ENCODE results near the gene FBLL1. TPM values are rescaled to one million over a fixed set of nuclear protein-coding genes. Genes with fewer than 3 reads are reported as not detected.
"Not testable (repeated sequence)": the region's sequence is repeated elsewhere in the genome, so short reads cannot be mapped to it uniquely, and the experiment has no call there.

FBLL1 gene
- total RNA-seq, 4 donors from 2014 or later, result 0.46 to 0.84 TPM; not detected in 2

DNA sequence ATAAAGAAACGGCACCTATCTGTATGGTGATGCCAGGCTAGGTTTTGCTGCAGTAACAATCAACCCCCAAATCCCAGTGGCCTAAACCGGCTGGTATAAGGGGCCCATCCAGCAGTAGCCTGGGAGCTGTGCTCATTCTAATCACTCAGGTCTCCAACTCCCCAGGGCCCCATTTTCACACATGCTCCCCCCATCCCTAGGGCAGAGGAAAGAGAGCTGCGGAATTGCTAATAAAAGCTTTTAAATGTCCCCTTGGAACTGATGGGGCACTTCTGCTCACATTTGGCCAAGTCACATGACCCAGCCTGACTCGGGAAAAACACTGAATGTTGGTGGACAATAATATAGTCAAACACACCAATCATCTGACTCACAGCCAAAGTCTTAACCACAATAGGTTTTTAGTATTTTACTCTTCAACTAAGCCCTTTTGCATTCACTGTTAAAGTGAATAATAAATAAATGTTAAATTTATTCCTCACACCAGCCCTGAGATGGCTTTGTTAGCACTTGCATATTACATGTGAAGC is 1.6 kb downstream of the FBLL1 start:
- TF ChIP-seq, protein P1, sequence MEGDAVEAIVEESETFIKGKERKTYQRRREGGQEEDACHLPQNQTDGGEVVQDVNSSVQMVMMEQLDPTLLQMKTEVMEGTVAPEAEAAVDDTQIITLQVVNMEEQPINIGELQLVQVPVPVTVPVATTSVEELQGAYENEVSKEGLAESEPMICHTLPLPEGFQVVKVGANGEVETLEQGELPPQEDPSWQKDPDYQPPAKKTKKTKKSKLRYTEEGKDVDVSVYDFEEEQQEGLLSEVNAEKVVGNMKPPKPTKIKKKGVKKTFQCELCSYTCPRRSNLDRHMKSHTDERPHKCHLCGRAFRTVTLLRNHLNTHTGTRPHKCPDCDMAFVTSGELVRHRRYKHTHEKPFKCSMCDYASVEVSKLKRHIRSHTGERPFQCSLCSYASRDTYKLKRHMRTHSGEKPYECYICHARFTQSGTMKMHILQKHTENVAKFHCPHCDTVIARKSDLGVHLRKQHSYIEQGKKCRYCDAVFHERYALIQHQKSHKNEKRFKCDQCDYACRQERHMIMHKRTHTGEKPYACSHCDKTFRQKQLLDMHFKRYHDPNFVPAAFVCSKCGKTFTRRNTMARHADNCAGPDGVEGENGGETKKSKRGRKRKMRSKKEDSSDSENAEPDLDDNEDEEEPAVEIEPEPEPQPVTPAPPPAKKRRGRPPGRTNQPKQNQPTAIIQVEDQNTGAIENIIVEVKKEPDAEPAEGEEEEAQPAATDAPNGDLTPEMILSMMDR (IDR thresholded peaks at IDR 0.05), result no peak
- DNase-seq (ENCODE audit: low spot score) (no peak), ATAC-seq (ENCODE audit: low FRiP score) (no peak)

DNA sequence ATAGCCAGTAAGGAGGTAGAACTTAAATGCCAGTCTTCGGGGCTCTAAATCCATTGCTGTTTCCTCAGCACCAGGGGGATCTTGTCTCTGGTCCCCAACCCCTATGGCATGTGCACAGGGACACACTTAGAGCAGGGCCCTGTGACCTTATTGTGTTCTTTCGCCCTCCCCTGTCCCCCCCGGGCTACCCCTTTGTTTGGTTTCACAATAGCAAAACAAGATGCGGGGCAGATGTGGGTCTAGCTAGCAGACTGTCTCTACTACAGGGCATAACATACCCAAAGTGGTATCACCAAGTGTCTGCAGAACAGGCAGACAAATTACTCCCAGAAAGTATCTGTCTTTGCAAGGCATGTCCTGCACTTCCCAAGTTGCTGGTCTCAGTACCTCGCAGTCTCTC is 2.1 kb downstream of the FBLL1 start:
- ATAC-seq (ENCODE audit: low FRiP score), result no peak
- DNase-seq (ENCODE audit: low spot score), result no peak
- TF ChIP-seq, protein P1 (IDR thresholded peaks at IDR 0.05), result no peak

DNA sequence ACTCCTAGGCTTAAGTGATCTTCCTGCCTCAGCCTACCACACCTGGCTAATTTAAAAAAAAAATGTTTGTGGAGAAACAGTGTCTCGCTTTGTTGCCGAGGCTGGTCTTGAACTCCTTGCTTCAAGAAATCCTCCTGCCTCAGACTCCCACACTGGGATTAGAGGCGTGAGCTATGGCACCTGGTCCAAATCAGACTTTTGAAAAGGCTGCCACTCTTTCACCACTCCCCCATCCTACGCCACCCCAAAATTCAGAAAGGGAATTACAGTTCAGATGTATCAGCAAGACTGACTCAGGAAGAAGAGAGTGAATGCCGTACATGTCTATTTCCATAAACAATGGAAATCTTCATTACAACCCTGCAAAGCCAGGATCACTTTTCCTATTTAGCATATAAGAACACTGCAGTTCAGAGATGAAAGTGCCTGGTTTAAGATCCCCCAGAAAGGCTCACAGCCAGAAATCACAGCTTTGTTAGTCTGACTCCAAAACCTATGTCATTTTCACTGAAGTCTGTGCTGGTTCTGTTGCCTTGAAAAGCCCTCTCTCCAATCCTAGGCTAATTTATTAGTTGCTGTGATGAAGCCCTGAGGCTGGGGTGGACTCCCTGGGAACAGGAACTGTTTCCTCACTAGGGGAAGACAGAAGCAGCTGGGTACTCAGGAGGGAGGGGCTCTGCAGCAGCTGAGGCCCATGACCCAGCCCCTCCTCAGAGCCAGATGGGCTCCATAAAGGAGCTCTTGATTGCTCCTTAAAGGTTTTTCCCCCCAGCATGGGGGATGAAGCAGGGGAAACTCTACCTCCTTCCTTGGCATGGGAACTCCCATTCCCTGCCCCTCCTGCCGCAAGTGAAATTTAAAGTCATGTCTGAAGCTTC is 3.1 kb downstream of the FBLL1 start:
- no peak for DNase-seq (ENCODE audit: low spot score)
- no peak for ATAC-seq (ENCODE audit: low FRiP score)
- TF ChIP-seq, protein P1 (IDR thresholded peaks at IDR 0.05), result no peak

DNA sequence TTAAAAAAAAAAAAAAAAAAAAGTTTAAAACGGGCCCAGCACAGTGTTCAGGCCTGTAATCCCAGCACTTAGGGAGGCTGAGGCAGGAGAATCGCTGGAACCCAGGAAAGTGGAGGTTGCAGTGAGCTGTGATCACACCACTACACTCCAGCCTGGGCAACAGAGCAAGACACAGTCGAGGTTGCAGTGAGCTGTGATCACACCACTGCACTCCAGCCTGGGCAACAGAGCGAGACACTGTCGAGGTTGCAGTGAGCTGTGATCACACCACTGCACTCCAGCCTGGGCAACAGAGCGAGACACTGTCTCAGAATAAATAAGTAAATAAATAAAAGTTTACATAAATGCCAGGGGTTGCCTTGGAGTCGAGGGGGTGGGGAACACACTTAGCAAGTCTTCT is 5.2 kb downstream of the FBLL1 start:
- not testable (repeated sequence) for ATAC-seq (ENCODE audit: low FRiP score); DNase-seq (ENCODE audit: low spot score)

DNA sequence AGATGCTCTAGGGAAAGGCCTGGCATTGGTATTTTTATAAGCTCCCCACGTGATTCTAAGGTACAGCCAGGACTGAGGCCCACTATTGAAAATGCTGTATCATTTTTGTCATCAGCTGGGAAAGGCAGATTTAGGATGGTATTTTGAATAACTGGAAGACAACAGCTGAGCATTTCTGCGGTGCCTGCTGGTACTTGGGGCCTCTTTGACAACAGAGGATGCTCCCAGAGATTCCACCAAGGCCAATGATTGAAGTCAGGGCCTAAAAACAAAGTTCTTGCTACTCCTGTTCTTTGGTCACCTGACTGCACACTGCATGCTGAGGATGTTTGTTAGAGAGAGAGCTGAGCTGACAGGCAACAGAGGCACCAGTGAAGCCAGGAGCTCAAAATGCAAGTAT is 8.1 kb downstream of the FBLL1 start:
- ATAC-seq (ENCODE audit: low FRiP score) (no peak), DNase-seq (ENCODE audit: low spot score) (no peak)
- TF ChIP-seq, protein P1 (IDR thresholded peaks at IDR 0.05), result no peak

DNA sequence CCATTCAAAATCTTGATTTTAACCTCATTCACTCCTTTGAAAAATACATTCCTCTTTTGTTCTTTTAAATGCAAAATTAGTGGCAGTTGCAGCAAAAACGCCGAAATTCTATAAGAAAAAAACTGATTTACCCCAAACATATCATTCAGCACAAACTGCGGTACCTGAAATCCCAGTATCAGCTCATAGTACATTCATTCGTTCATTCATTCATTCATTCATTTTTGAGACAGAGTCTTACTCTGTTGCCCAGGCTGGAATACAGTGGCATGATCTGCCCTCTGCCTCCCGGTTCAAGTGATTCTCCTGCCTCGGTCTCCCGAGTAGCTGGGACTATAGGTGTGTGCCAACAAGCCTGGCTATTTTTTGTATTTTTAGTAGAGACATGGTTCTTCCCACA is 20.4 kb downstream of the FBLL1 start:
- ATAC-seq (ENCODE audit: low FRiP score) (no peak), DNase-seq (ENCODE audit: low spot score) (no peak)
- TF ChIP-seq, protein P1 (IDR thresholded peaks at IDR 0.05), result no peak

DNA sequence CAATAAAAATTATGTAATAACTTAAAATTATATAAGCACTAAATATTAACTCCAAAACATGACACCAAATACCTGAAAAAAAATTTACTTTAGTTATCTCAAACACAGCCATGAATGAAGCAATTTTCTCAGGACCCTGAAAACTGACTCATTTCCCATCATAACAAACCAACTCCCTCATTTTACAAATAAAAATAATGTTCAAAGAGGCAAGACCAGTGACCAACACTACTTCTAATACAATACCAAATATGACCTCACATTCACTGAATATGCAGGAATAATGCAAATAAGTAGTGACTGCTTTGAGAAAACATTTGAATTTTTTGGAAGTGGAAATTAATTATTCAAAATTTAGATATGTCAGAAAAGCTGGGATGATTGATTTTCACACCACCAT is 21.6 kb downstream of the FBLL1 start:
- ATAC-seq (ENCODE audit: low FRiP score) (no peak), DNase-seq (ENCODE audit: low spot score) (no peak)
- TF ChIP-seq, protein P1 (IDR thresholded peaks at IDR 0.05), result no peak

Data from omental fat pad (tissue), 4 donors.